NB4 (cell line): ENCODE data around the gene RPL14.

Source experiments
- MYC ChIP-seq: IDR thresholded peaks from 2 replicates; pipeline ENCODE4 v1.6.1; 2011; ENCODE audit warnings: low read depth, low read length
- POLR2A ChIP-seq: IDR thresholded peaks from 2 replicates; pipeline ENCODE4 v1.6.1; 2011; ENCODE audit warnings: mild to moderate bottlenecking; ENCODE audit not compliant: insufficient read length; ENCODE audit errors: extremely low read depth
- TF ChIP-seq, protein P1 (sequence below): IDR thresholded peaks from one replicate; pipeline ENCODE4 v1.5.1; 2012; ENCODE audit warnings: low read depth, low read length
- TF ChIP-seq, protein P2 (sequence below): IDR thresholded peaks from 2 replicates; pipeline ENCODE4 v1.6.1; 2011; ENCODE audit warnings: low read depth, low read length

DNA sequence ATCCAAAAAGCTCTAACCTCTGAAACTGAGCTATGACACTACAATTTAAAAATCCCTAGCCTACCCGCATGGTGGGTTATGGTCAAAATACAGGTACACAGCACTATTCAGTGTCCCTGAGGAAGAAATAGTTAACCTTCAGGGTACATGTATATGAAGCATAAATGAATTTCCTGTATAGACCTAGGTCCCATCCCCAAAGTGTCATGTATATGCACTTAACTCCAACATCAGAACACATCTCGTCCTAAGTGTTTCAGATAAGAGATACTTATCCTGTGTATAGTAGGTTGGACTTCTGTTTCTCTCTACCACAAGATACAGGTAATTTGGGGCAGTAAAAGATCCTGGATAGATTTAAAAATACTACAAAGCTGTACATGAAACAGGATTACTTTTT is 6.4 kb downstream of the RPL14 start:
- TF ChIP-seq POLR2A (no peak), MYC (no peak)
- TF ChIP-seq, protein P1, sequence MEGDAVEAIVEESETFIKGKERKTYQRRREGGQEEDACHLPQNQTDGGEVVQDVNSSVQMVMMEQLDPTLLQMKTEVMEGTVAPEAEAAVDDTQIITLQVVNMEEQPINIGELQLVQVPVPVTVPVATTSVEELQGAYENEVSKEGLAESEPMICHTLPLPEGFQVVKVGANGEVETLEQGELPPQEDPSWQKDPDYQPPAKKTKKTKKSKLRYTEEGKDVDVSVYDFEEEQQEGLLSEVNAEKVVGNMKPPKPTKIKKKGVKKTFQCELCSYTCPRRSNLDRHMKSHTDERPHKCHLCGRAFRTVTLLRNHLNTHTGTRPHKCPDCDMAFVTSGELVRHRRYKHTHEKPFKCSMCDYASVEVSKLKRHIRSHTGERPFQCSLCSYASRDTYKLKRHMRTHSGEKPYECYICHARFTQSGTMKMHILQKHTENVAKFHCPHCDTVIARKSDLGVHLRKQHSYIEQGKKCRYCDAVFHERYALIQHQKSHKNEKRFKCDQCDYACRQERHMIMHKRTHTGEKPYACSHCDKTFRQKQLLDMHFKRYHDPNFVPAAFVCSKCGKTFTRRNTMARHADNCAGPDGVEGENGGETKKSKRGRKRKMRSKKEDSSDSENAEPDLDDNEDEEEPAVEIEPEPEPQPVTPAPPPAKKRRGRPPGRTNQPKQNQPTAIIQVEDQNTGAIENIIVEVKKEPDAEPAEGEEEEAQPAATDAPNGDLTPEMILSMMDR: no peak
- TF ChIP-seq, protein P2, sequence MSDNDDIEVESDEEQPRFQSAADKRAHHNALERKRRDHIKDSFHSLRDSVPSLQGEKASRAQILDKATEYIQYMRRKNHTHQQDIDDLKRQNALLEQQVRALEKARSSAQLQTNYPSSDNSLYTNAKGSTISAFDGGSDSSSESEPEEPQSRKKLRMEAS: no peak
